H7 (cell line): ENCODE measurements around the gene BCL2. TPM values are rescaled to one million over a fixed set of nuclear protein-coding genes. Genes with fewer than 3 reads are reported as not detected.

ENCODE experiments used
- DNase-seq: peaks from one replicate; pipeline ENCODE4 v3.0.0; 2012
- H3K27me3 ChIP-seq: 2 replicates; pipeline ENCODE4 v1.6.0; 2011; ENCODE audit warnings: mild to moderate bottlenecking, low read length; ENCODE audit not compliant: control insufficient read depth, insufficient read depth
- H3K36me3 ChIP-seq: replicated peaks from 2 replicates; pipeline ENCODE4 v1.5.1; 2011; ENCODE audit warnings: low read length; ENCODE audit not compliant: control insufficient read depth, insufficient read depth
- H3K4me3 ChIP-seq: 2 replicates; pipeline ENCODE4 v1.5.1; 2011; ENCODE audit warnings: low read depth, mild to moderate bottlenecking, control low read depth, low read length, moderate library complexity; ENCODE audit not compliant: insufficient read depth
- total RNA-seq: library from RNA; depleted of rRNA; stranded (reverse); fragments of >200 nt; shearing (Covaris generic); gene quantifications from 2 replicates; pipeline ENCODE4 v1.2.3, GENCODE V29; 2014

Gene BCL2
- total RNA-seq, 1 experiment from 2014 or later: 1.8 TPM

GRCh38 chr18:63162271-63163014 lies 157.1 kb downstream of the BCL2 start:
- DNase-seq: no peak
- no peaks in the 10 kb centered on the region for H3K27me3 ChIP-seq
- no peak overlapping the region for H3K4me3 ChIP-seq
- no peaks in the 10 kb centered on the region for H3K36me3 ChIP-seq

GRCh38 chr18:63161761-63162195 lies 157.8 kb downstream of the BCL2 start:
- Histone ChIP-seq H3K4me3 (no peak overlapping the region), H3K36me3 (no peaks in the 10 kb centered on the region), H3K27me3 (no peaks in the 10 kb centered on the region)
- DNase-seq: no peak

GRCh38 chr18:63161032-63161760 lies 158.4 kb downstream of the BCL2 start:
- Histone ChIP-seq H3K27me3 (no peaks in the 10 kb centered on the region), H3K4me3 (no peak overlapping the region), H3K36me3 (no peaks in the 10 kb centered on the region)
- DNase-seq: no peak

GRCh38 chr18:63160172-63160995 lies 159.2 kb downstream of the BCL2 start:
- no peaks in the 10 kb centered on the region for H3K36me3 ChIP-seq
- DNase-seq: no peak
- no peaks in the 10 kb centered on the region for H3K27me3 ChIP-seq
- H3K4me3 ChIP-seq: no peak overlapping the region

- Histone ChIP-seq H3K4me3 (no peak overlapping the region), H3K36me3 (no peaks in the 10 kb centered on the region), H3K27me3 (no peaks in the 10 kb centered on the region)
- no peak for DNase-seq
Measured at GRCh38 chr18:63159590-63159989, 160.0 kb downstream of the BCL2 start.

GRCh38 chr18:63158676-63159291 lies 160.8 kb downstream of the BCL2 start:
- no peak overlapping the region for H3K4me3 ChIP-seq
- no peaks in the 10 kb centered on the region for H3K27me3 ChIP-seq
- no peaks in the 10 kb centered on the region for H3K36me3 ChIP-seq
- DNase-seq: no peak

- H3K27me3 ChIP-seq: no peaks in the 10 kb centered on the region
- H3K36me3 ChIP-seq: no peaks in the 10 kb centered on the region
- no peak for DNase-seq
- no peak overlapping the region for H3K4me3 ChIP-seq
Measured at GRCh38 chr18:63158012-63158631, 161.4 kb downstream of the BCL2 start.

GRCh38 chr18:63157293-63158011 lies 162.1 kb downstream of the BCL2 start:
- DNase-seq: no peak
- Histone ChIP-seq H3K27me3 (no peaks in the 10 kb centered on the region), H3K4me3 (no peak overlapping the region), H3K36me3 (no peaks in the 10 kb centered on the region)

GRCh38 chr18:63155910-63156773 lies 163.4 kb downstream of the BCL2 start:
- Histone ChIP-seq H3K36me3 (no peaks in the 10 kb centered on the region), H3K4me3 (no peak overlapping the region), H3K27me3 (no peaks in the 10 kb centered on the region)
- DNase-seq: no peak

GRCh38 chr18:63155169-63155852 lies 164.3 kb downstream of the BCL2 start:
- no peak overlapping the region for H3K4me3 ChIP-seq
- H3K27me3 ChIP-seq: no peaks in the 10 kb centered on the region
- DNase-seq: peak; percentile 89
- H3K36me3 ChIP-seq: no peaks in the 10 kb centered on the region

- Histone ChIP-seq H3K36me3 (no peaks in the 10 kb centered on the region), H3K27me3 (no peaks in the 10 kb centered on the region), H3K4me3 (no peak overlapping the region)
- no peak for DNase-seq
Measured at GRCh38 chr18:63154350-63155152, 165.0 kb downstream of the BCL2 start.

- H3K36me3 ChIP-seq: no peaks in the 10 kb centered on the region
- H3K4me3 ChIP-seq: no peak overlapping the region
- DNase-seq: no peak
- H3K27me3 ChIP-seq: no peaks in the 10 kb centered on the region
Measured at GRCh38 chr18:63152791-63153190, 166.8 kb downstream of the BCL2 start.
